Trophoblast cell (in vitro differentiated cells and primary cell): ENCODE data around the gene CTAGE9.
"Not testable (repeated sequence)": the region's sequence is repeated elsewhere in the genome, so short reads cannot be mapped to it uniquely, and the experiment has no call there.

ENCODE experiments used
- DNase-seq, 2 donors: peaks; one replicate each; pipeline ENCODE4 v3.0.0-alpha.2; 2016
- H2AFZ ChIP-seq: 2 replicates; pipeline ENCODE4 v1.6.1; 2013; ENCODE audit warnings: low read length, moderate library complexity, mild to moderate bottlenecking; ENCODE audit not compliant: insufficient read depth, poor library complexity
- H2AK5ac ChIP-seq: 2 replicates; pipeline ENCODE4 v1.6.1; 2013; ENCODE audit warnings: mild to moderate bottlenecking, low read length
- H2BK120ac ChIP-seq: 2 replicates; pipeline ENCODE4 v1.6.1; 2013; ENCODE audit warnings: low read length, mild to moderate bottlenecking, moderate library complexity; ENCODE audit not compliant: insufficient read depth, poor library complexity
- H2BK12ac ChIP-seq: 2 replicates; pipeline ENCODE4 v1.6.1; 2013; ENCODE audit warnings: mild to moderate bottlenecking, low read length, moderate library complexity
- H2BK5ac ChIP-seq: 2 replicates; pipeline ENCODE4 v1.6.1; 2013; ENCODE audit warnings: low read length, low read depth, moderate library complexity, mild to moderate bottlenecking; ENCODE audit not compliant: poor library complexity
- H3K14ac ChIP-seq: 2 replicates; pipeline ENCODE4 v1.6.1; 2013; ENCODE audit warnings: mild to moderate bottlenecking, low read length
- H3K18ac ChIP-seq: 2 replicates; pipeline ENCODE4 v1.6.1; 2013; ENCODE audit warnings: mild to moderate bottlenecking, low read length
- H3K23ac ChIP-seq: 2 replicates; pipeline ENCODE4 v1.6.1; 2013; ENCODE audit warnings: low read length
- H3K27ac ChIP-seq: 2 replicates; pipeline ENCODE4 v1.5.1; 2013; ENCODE audit warnings: low read depth, mild to moderate bottlenecking, inconsistent platforms, low read length, moderate library complexity
- H3K27me3 ChIP-seq: 2 replicates; pipeline ENCODE4 v1.6.1; 2013; ENCODE audit warnings: inconsistent platforms, mild to moderate bottlenecking, low read length, moderate library complexity; ENCODE audit not compliant: insufficient read depth
- H3K36me3 ChIP-seq, 2 experiments: 1 replicate in 1 of 2; 2 replicates in 1 of 2; pipeline ENCODE4 v1.6.1; 2013; ENCODE audit warnings: low read length in 2 of 2, mild to moderate bottlenecking in 2 of 2, moderate library complexity in 1 of 2; ENCODE audit not compliant: insufficient read depth in 2 of 2, control insufficient read depth in 1 of 2
- H3K4ac ChIP-seq: 2 replicates; pipeline ENCODE4 v1.6.1; 2013; ENCODE audit warnings: low read depth, mild to moderate bottlenecking, low read length, moderate library complexity
- H3K4me1 ChIP-seq, 2 experiments: 1 replicate in 1 of 2; 2 replicates in 1 of 2; pipeline ENCODE4 v1.6.1; 2013; ENCODE audit warnings: low read length in 2 of 2, mild to moderate bottlenecking in 2 of 2, moderate library complexity in 1 of 2; ENCODE audit not compliant: insufficient read depth in 2 of 2, control insufficient read depth in 1 of 2
- H3K4me2 ChIP-seq: 2 replicates; pipeline ENCODE4 v1.6.1; 2013; ENCODE audit warnings: inconsistent platforms, mild to moderate bottlenecking, low read length, moderate library complexity
- H3K4me3 ChIP-seq: 2 replicates; pipeline ENCODE4 v1.5.1; 2013; ENCODE audit warnings: mild to moderate bottlenecking, low read depth, low read length, inconsistent platforms
- H3K79me1 ChIP-seq: one replicate; pipeline ENCODE4 v1.6.1; 2013; ENCODE audit warnings: low read length
- H3K79me2 ChIP-seq: 2 replicates; pipeline ENCODE4 v1.6.1; 2013; ENCODE audit warnings: low read length, mild to moderate bottlenecking; ENCODE audit not compliant: control insufficient read depth, insufficient read depth, poor library complexity
- H3K9ac ChIP-seq: 2 replicates; pipeline ENCODE4 v1.6.1; 2013; ENCODE audit warnings: mild to moderate bottlenecking, low read length
- H3K9me3 ChIP-seq: 2 replicates; pipeline ENCODE4 v1.6.1; 2013; ENCODE audit warnings: low read depth, mild to moderate bottlenecking, control low read depth, inconsistent platforms, low read length; ENCODE audit not compliant: insufficient read depth
- H4K12ac ChIP-seq: 2 replicates; pipeline ENCODE4 v1.6.1; 2013; ENCODE audit warnings: low read depth, mild to moderate bottlenecking, low read length, moderate library complexity
- H4K8ac ChIP-seq: 2 replicates; pipeline ENCODE4 v1.6.1; 2013; ENCODE audit warnings: low read depth, mild to moderate bottlenecking, low read length, moderate library complexity
- H4K91ac ChIP-seq: one replicate; pipeline ENCODE4 v1.6.1; 2013; ENCODE audit warnings: low read depth, mild to moderate bottlenecking, low read length, moderate library complexity
- WGBS: extraction: QIAGEN DNeasy Blood & Tissue Kit; methylation state at CpG from one replicate; pipeline ENCODE4 v1.1.7; 2013; ENCODE audit warnings: missing lambda C conversion rate; ENCODE audit not compliant: insufficient read length, insufficient coverage; ENCODE audit errors: extremely low coverage; 5-methylcytosine and 5-hydroxymethylcytosine counted together

Gene CTAGE9

GRCh38 chr6:131721161-131721560 is 10.3 kb upstream of the CTAGE9 start:
- no peak overlapping the region for H3K27ac ChIP-seq
- WGBS: no CpG with 5 or more reads among the region's 2 CpGs

GRCh38 chr6:131717836-131718542 is 7.2 kb upstream of the CTAGE9 start:
- no peak overlapping the region for H3K4me3 ChIP-seq
- no peak overlapping the region for H2BK5ac ChIP-seq
- no peak overlapping the region for H2AK5ac ChIP-seq
- H2BK120ac ChIP-seq: no peak overlapping the region
- H3K36me3 ChIP-seq: no peaks in the 10 kb centered on the region
- H2AFZ ChIP-seq: no peak overlapping the region
- H3K18ac ChIP-seq: no peak overlapping the region
- no peak overlapping the region for H3K23ac ChIP-seq
- H4K91ac ChIP-seq: no peak overlapping the region
- H4K12ac ChIP-seq: no peak overlapping the region
- no peak overlapping the region for H3K14ac ChIP-seq
- no peaks in the 10 kb centered on the region for H3K79me1 ChIP-seq
- peak; percentile 41 to 60 for DNase-seq
- no peaks in the 10 kb centered on the region for H3K79me2 ChIP-seq
- no peaks in the 10 kb centered on the region for H3K27me3 ChIP-seq
- no peak overlapping the region for H2BK12ac ChIP-seq
- H3K4me1 ChIP-seq: no peaks in the 10 kb centered on the region
- no peak overlapping the region for H3K9ac ChIP-seq
- H4K8ac ChIP-seq: no peak overlapping the region
- H3K27ac ChIP-seq: no peak overlapping the region
- H3K4me2 ChIP-seq: no peak overlapping the region
- WGBS: no CpG with 5 or more reads among the region's 3 CpGs
- H3K9me3 ChIP-seq: no peaks in the 10 kb centered on the region
- H3K4ac ChIP-seq: no peak overlapping the region

More at GRCh38 chr6:131721161-131721560, 10.3 kb upstream of the CTAGE9 start:
- no peak overlapping the region for H3K4me3 ChIP-seq
- H2AK5ac ChIP-seq: no peak overlapping the region
- no peaks in the 10 kb centered on the region for H3K79me2 ChIP-seq
- H2BK5ac ChIP-seq: no peak overlapping the region
- H3K14ac ChIP-seq: no peak overlapping the region
- no peak overlapping the region for H3K4ac ChIP-seq
- no peaks in the 10 kb centered on the region for H3K79me1 ChIP-seq
- H3K27me3 ChIP-seq: no peaks in the 10 kb centered on the region
- H4K8ac ChIP-seq: no peak overlapping the region
- H2BK120ac ChIP-seq: no peak overlapping the region
- no peak overlapping the region for H4K91ac ChIP-seq
- no peaks in the 10 kb centered on the region for H3K4me1 ChIP-seq
- no peak for DNase-seq
- no peaks in the 10 kb centered on the region for H3K9me3 ChIP-seq
- no peak overlapping the region for H3K9ac ChIP-seq
- H4K12ac ChIP-seq: no peak overlapping the region
- no peak overlapping the region for H2AFZ ChIP-seq
- H3K23ac ChIP-seq: no peak overlapping the region
- no peak overlapping the region for H2BK12ac ChIP-seq
- no peaks in the 10 kb centered on the region for H3K36me3 ChIP-seq
- H3K18ac ChIP-seq: no peak overlapping the region
- no peak overlapping the region for H3K4me2 ChIP-seq

DNA sequence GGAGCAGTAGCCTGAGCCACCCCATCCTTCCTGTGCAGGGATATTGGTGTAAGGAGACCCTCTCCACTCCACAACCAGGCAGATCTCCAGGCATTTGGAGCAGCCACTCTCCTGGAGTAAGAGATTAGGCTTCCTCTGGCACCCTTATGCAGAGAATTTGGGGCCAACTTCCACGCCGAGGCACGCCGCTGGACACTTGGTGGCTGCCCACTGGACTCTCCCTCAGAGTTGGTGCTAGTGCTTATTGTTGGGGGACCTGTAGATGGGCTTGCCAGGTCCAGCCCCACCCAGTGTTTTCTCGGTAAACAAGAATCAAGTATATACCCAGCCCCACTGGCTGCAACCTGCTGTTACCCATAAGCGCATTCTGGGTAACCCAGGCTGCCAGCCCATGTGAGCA is 4.8 kb upstream of the CTAGE9 start:
- no CpG with 5 or more reads among the region's 6 CpGs for WGBS
- H3K4ac ChIP-seq, H3K23ac ChIP-seq, H3K4me3 ChIP-seq, DNase-seq, H3K79me1 ChIP-seq, H2AK5ac ChIP-seq, H4K12ac ChIP-seq, H4K91ac ChIP-seq, H3K9ac ChIP-seq, H2BK120ac ChIP-seq, H2AFZ ChIP-seq, H3K79me2 ChIP-seq, H2BK12ac ChIP-seq, H2BK5ac ChIP-seq, H3K14ac ChIP-seq, H3K27me3 ChIP-seq, H4K8ac ChIP-seq, H3K4me1 ChIP-seq, H3K36me3 ChIP-seq, H3K9me3 ChIP-seq, H3K4me2 ChIP-seq, H3K27ac ChIP-seq, H3K18ac ChIP-seq: not testable (repeated sequence)

DNA sequence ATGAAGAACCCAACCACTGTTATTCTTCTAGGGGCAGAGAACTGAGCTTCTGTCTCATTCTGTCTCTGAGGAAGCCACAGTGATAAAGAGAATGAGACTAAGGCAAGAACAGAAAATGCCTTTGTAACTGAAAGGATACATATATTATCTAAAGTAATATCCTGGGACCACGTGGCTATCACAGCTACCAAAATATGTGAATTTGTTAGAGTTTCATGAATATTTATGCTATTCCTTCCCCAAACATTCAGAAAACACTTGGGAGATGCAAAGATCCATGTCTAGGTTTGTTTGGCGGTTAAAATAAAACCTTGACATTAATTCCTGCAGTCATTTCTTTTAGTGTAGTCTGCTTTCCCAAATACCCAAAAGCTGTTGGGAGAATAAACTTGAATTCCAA is 6.9 kb downstream of the CTAGE9 start:
- H2AK5ac ChIP-seq, H4K12ac ChIP-seq, H3K4me1 ChIP-seq, H2BK12ac ChIP-seq, H3K9me3 ChIP-seq, H3K79me2 ChIP-seq, H3K14ac ChIP-seq, H3K27ac ChIP-seq, H3K9ac ChIP-seq, H4K91ac ChIP-seq, H2BK5ac ChIP-seq, DNase-seq, H3K27me3 ChIP-seq, H2AFZ ChIP-seq, H3K23ac ChIP-seq, H3K4ac ChIP-seq, H3K4me2 ChIP-seq, H3K79me1 ChIP-seq, H2BK120ac ChIP-seq, H4K8ac ChIP-seq, H3K36me3 ChIP-seq, H3K18ac ChIP-seq, H3K4me3 ChIP-seq: not testable (repeated sequence)
- WGBS: no CpG with 5 or more reads among the region's 2 CpGs
